ENCODE results near the gene SELENOT.

Gene SELENOT

GRCh38 chr3:150673966-150674365 is 70.8 kb downstream of the SELENOT start:
- no peak for DNase-seq

DNA sequence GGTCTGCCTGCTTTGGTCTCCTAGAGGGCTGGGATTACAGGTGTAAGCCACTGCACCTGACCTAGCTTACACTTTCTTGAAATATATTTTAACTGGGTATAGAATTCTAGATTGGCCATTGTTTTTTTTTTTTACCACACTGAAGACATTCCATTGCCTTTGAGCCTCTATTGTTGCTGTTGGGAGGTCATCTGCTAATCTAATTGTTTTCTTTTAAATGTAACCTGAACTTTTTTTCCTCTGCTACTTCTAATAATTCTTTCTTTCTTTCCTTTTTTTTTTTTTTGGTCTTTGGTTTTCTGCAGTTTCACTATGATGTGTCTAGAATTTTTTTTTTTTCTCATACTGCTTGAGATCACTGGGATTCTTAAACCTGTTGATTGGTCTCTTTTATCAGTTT is 72.5 kb downstream of the SELENOT start:
- DNase-seq, result no peak
